B cell (primary cell): ENCODE measurements around the gene CCDC186. TPM values are rescaled to one million over a fixed set of nuclear protein-coding genes. Genes with fewer than 3 reads are reported as not detected.

Source experiments
- ATAC-seq: fragments of 200-7000 bp; cut with Tn5 transposase; one replicate; pipeline ENCODE4 v1.10.0; 2021; ENCODE audit warnings: low read depth, mild to moderate bottlenecking, moderate number of reproducible peaks, moderate library complexity
- CTCF ChIA-PET: fragments of 350-600 bp; sonication (Branson Sonifier 250); formaldehyde crosslinking; loops from one replicate; lab custom pipeline; 2021; ENCODE audit warnings: antibody characterized with exemption, inconsistent platforms; lab: Charles Lee
- POLR2A ChIA-PET: fragments of 350-600 bp; sonication (Branson Sonifier 250); formaldehyde crosslinking; loops from one replicate; lab custom pipeline; 2021; ENCODE audit warnings: antibody characterized with exemption; lab: Charles Lee
- DNase-seq: peaks from one replicate; pipeline ENCODE4 v3.0.0; 2013
- H2AFZ ChIP-seq: 2 replicates; pipeline ENCODE4 v1.6.1; 2012; ENCODE audit warnings: mild to moderate bottlenecking, low read depth, low read length; ENCODE audit not compliant: insufficient read depth, poor library complexity, severe bottlenecking
- H3K27ac ChIP-seq, 2 donors: 1 replicate in 1 of 2; 2 replicates in 1 of 2; pipeline ENCODE4 v1.5.1; 2012 to 2013; ENCODE audit warnings: low read length in 2 of 2, mild to moderate bottlenecking in 2 of 2, moderate library complexity in 1 of 2
- H3K27me3 ChIP-seq, 4 experiments: fragments of 200-600 bp in 1 of 4; sonication (generic) in 1 of 4; replicated peaks in 1 of 4; 1 replicate in 2 of 4; 2 replicates in 2 of 4; pipeline versions ENCODE4 v1.6.1 to v1.7.0; 2013 to 2016; ENCODE audit warnings: low read length in 3 of 4, mild to moderate bottlenecking in 2 of 4, mixed read lengths in 1 of 4, moderate library complexity in 1 of 4; ENCODE audit not compliant: insufficient read depth in 4 of 4, control insufficient read depth in 3 of 4; ENCODE audit errors: control extremely low read depth in 1 of 4
- H3K36me3 ChIP-seq, 2 experiments: replicated peaks in 1 of 2; 1 replicate in 1 of 2; 2 replicates in 1 of 2; pipeline versions ENCODE4 v1.6.1 to v1.7.1; 2013; ENCODE audit warnings: low read length in 1 of 2; ENCODE audit not compliant: insufficient read depth in 2 of 2, control insufficient read depth in 1 of 2; ENCODE audit errors: control extremely low read depth in 1 of 2, extremely low read depth in 1 of 2
- H3K4me1 ChIP-seq, 2 donors: fragments of 200-600 bp in 1 of 2; sonication (generic) in 1 of 2; 1 replicate in 1 of 2; 2 replicates in 1 of 2; pipeline versions ENCODE4 v1.5.1 to v1.6.1; 2013 to 2017; ENCODE audit warnings: low read length in 2 of 2; ENCODE audit not compliant: control insufficient read depth in 2 of 2, insufficient read depth in 2 of 2
- H3K4me2 ChIP-seq: replicated peaks from 2 replicates; pipeline ENCODE3; 2012; ENCODE audit warnings: mild to moderate bottlenecking, low read depth, low read length; ENCODE audit not compliant: poor library complexity, severe bottlenecking
- H3K4me3 ChIP-seq, 5 experiments: fragments of 200-600 bp in 1 of 5; sonication (generic) in 1 of 5; 1 replicate in 3 of 5; 2 replicates in 2 of 5; pipeline versions ENCODE4 v1.5.1 to v1.7.0; 2011 to 2016; ENCODE audit warnings: low read length in 4 of 5, mild to moderate bottlenecking in 4 of 5, low read depth in 2 of 5, control low read depth in 1 of 5, moderate library complexity in 1 of 5; ENCODE audit not compliant: insufficient read depth in 1 of 5; ENCODE audit errors: control extremely low read depth in 1 of 5, extremely low read depth in 1 of 5
- H3K79me2 ChIP-seq: fragments of 200-600 bp; sonication (generic); one replicate; pipeline ENCODE4 v1.6.0; 2016; ENCODE audit warnings: low read length; ENCODE audit not compliant: control insufficient read depth, insufficient read depth
- H3K9ac ChIP-seq: fragments of 200-600 bp; sonication (generic); 2 replicates; pipeline ENCODE4 v1.6.1; 2017; ENCODE audit warnings: mild to moderate bottlenecking, low read length, moderate library complexity
- H3K9me3 ChIP-seq, 3 donors: one replicate each; pipeline versions ENCODE4 v1.6.1 to v1.7.1; 2013; ENCODE audit warnings: low read length in 2 of 3; ENCODE audit not compliant: control insufficient read depth in 2 of 3, insufficient read depth in 1 of 3; ENCODE audit errors: control extremely low read depth in 1 of 3
- H4K20me1 ChIP-seq: 2 replicates; pipeline ENCODE4 v1.6.0; 2012; ENCODE audit warnings: mild to moderate bottlenecking, low read length; ENCODE audit not compliant: insufficient read depth, control insufficient read depth, poor library complexity, severe bottlenecking
- H3K27ac Mint-ChIP-seq: one replicate; pipeline ENCODE4 v1.8.0; 2021; ENCODE audit warnings: mixed read lengths
- H3K27me3 Mint-ChIP-seq: one replicate; pipeline ENCODE4 v1.8.0; 2021; ENCODE audit warnings: mixed read lengths
- H3K4me1 Mint-ChIP-seq: one replicate; pipeline ENCODE4 v1.8.0; 2021; ENCODE audit warnings: mixed read lengths
- H3K4me3 Mint-ChIP-seq: one replicate; pipeline ENCODE4 v1.8.0; 2021; ENCODE audit warnings: mixed read lengths
- H3K9me3 Mint-ChIP-seq: one replicate; pipeline ENCODE4 v1.8.0; 2022; ENCODE audit warnings: mixed read lengths; ENCODE audit not compliant: insufficient read depth
- CTCF ChIP-seq: fragments of 200-600 bp; IDR thresholded peaks from one replicate; pipeline ENCODE4 v1.8.0; 2022; ENCODE audit warnings: antibody characterized with exemption, mild to moderate bottlenecking
- EZH2 ChIP-seq: IDR thresholded peaks from 2 replicates; pipeline ENCODE4 v1.6.1; 2012; ENCODE audit warnings: borderline replicate concordance, low read depth, mild to moderate bottlenecking, moderate library complexity, low read length; ENCODE audit not compliant: insufficient read depth, poor library complexity, severe bottlenecking
- WGBS: methylation state at CpG from one replicate; pipeline ENCODE4 v1.1.5; 2013; ENCODE audit warnings: missing lambda C conversion rate; ENCODE audit not compliant: insufficient coverage; 5-methylcytosine and 5-hydroxymethylcytosine counted together
- intact Hi-C: fragments of 100-400 bp; cut with micrococcal nuclease; formaldehyde crosslinking; loops from one replicate; pipeline ENCODE4 v1.10.0; 2022
- polyA plus RNA-seq: library from polyadenylated mRNA; depleted of rRNA; stranded (reverse); fragments of >200 nt; gene quantifications from 2 replicates; pipeline ENCODE4 v1.2.3, GENCODE V29; 2012
- total RNA-seq, 2 donors: library from RNA; stranded (reverse); fragments of 120-200 nt in 1 of 2; gene quantifications; 1 replicate in 1 of 2; 2 replicates in 1 of 2; pipeline versions ENCODE4 v1.2.3 to v1.2.4, GENCODE V29; 2013 to 2022

The CCDC186 gene
- total and polyA plus RNA-seq, 2 donors (not counting 1 experiment from before 2014, with no cell fraction given): 8.0 to 33.8 TPM

GRCh38 chr10:114117728-114118127, 56.3 kb downstream of the CCDC186 start:
- H3K27ac ChIP-seq: no peak overlapping the region
- no peak overlapping the region for H3K4me3 ChIP-seq
- WGBS: 100% methylated on average over 1 of the region's 2 CpGs
- Mint-ChIP-seq H3K27me3 (peaks cover 4% of the 10 kb centered on the region), H3K27ac (no peak overlapping the region), H3K4me3 (no peak overlapping the region), H3K4me1 (no peaks in the 10 kb centered on the region), H3K9me3 (no peaks in the 10 kb centered on the region)
- TF ChIP-seq EZH2 (no peak), CTCF (no peak)
- CTCF ChIA-PET: interaction anchor here (0.9 kb wide), 1 partner anchor 45 kb away, joined by 3 read pairs; no protein-coding TSS in a partner anchor
- no peak for ATAC-seq
- H3K9ac ChIP-seq: no peak overlapping the region
- H3K4me1 ChIP-seq: no peaks in the 10 kb centered on the region
- intact Hi-C loops: no loop called here
- POLR2A ChIA-PET: no interaction called here
- no peaks in the 10 kb centered on the region for H3K9me3 ChIP-seq
- H3K4me2 ChIP-seq: no peak overlapping the region
- H3K36me3 ChIP-seq: no peaks in the 10 kb centered on the region
- DNase-seq: no peak
- H4K20me1 ChIP-seq: no peaks in the 10 kb centered on the region
- H3K27me3 ChIP-seq: no peaks in the 10 kb centered on the region
- H2AFZ ChIP-seq: no peak overlapping the region
- H3K79me2 ChIP-seq: no peaks in the 10 kb centered on the region

GRCh38 chr10:114115661-114116445, 58.1 kb downstream of the CCDC186 start:
- Histone ChIP-seq H2AFZ (no peak overlapping the region), H3K36me3 (no peaks in the 10 kb centered on the region), H3K79me2 (no peaks in the 10 kb centered on the region), H3K4me1 (no peaks in the 10 kb centered on the region), H3K9me3 (no peaks in the 10 kb centered on the region), H3K4me2 (no peak overlapping the region), H3K9ac (no peak overlapping the region), H3K27me3 (no peaks in the 10 kb centered on the region), H3K27ac (no peak overlapping the region), H4K20me1 (no peaks in the 10 kb centered on the region), H3K4me3 (no peak overlapping the region)
- Mint-ChIP-seq H3K9me3 (no peaks in the 10 kb centered on the region), H3K4me1 (no peaks in the 10 kb centered on the region), H3K4me3 (no peak overlapping the region), H3K27ac (no peak overlapping the region), H3K27me3 (peaks cover 7% of the 10 kb centered on the region)
- no peak for TF ChIP-seq EZH2
- no peak for TF ChIP-seq CTCF
- ChIA-PET CTCF (interaction anchor here (0.8 to 3.5 kb wide), 2 partner anchors 13 to 409 kb away, joined by 3 to 15 read pairs; no protein-coding TSS in a partner anchor), POLR2A (interaction anchor here (1.1 kb wide), 1 partner anchor 8 kb away, joined by 3 read pairs; no protein-coding TSS in a partner anchor)
- ATAC-seq (no peak), DNase-seq (no peak)
- WGBS: no CpG with 5 or more reads among the region's 8 CpGs
- intact Hi-C loops: no loop called here
